Skeletal muscle satellite cell (primary cell): Measurements from ENCODE around the gene ARRDC1.

Source experiments
- H3K27me3 ChIP-seq: 2 replicates; pipeline ENCODE4 v1.7.0; 2013; ENCODE audit warnings: low read length; ENCODE audit not compliant: control insufficient read depth, insufficient read depth
- H3K36me3 ChIP-seq: 2 replicates; pipeline ENCODE4 v1.7.0; 2013; ENCODE audit warnings: mild to moderate bottlenecking, control low read depth, low read length; ENCODE audit not compliant: insufficient read depth
- H3K4me1 ChIP-seq: 2 replicates; pipeline ENCODE4 v1.7.0; 2013; ENCODE audit warnings: low read length; ENCODE audit not compliant: control insufficient read depth, insufficient read depth
- H3K4me2 ChIP-seq: 2 replicates; pipeline ENCODE4 v1.7.0; 2013; ENCODE audit warnings: mild to moderate bottlenecking, low read length
- H3K4me3 ChIP-seq: 2 replicates; pipeline ENCODE4 v1.7.0; 2013; ENCODE audit warnings: low read length
- H3K9ac ChIP-seq: 2 replicates; pipeline ENCODE4 v1.7.0; 2013; ENCODE audit warnings: mild to moderate bottlenecking, low read depth, low read length, moderate library complexity
- H3K9me3 ChIP-seq: replicated peaks from 2 replicates; pipeline ENCODE4 v1.7.0; 2013; ENCODE audit warnings: mild to moderate bottlenecking, control low read depth, low read length

The ARRDC1 gene

DNA sequence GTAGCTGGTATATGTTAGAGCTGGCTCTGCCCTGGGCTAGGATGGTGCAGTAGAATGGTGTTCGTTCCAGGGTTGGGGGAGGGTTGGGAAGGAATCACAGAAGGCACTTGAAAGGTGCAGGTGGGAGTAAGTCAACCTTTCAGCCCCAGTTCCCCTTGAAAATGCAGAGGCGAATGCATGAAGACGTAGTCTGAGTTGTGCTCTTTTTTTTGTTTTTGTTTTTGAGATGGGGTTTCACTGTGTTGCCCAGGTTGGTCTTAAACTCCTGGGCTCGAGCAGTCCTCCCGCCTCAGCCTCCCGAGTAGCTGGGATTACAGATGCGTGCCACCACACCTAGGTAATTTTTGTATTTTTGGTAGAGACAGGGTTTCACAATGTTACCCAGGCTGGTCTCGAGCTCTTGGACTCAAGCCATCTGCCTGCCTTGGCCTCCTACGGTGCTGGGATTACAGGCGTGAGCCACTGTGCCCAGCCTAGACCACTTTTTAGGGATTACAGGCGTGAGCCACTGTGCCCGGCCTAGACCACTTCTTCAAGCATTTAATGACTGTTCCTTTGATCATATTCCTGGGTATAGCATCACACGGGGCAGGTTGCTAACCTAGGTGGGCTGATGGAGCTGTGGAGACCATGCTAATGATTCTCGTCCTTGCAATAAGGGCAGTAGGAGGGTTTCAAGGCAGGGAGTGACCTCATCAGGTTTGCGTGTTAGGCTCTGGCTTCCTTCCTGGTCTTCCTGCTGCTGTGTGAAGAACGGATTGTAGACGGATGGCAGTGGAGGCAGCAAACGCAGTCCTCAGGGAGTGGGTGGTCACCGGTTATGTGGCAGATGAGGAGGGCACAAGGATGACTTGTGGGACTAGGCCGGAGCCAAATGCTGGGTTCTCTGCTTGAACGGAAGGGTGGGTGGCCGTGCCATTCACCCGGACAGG, 27.0 kb downstream of the ARRDC1 start:
- peaks cover 35% of the 10 kb centered on the region for H3K4me1 ChIP-seq
- H3K4me2 ChIP-seq = peak overlapping the region; percentile 39
- no peaks in the 10 kb centered on the region for H3K36me3 ChIP-seq
- no peak overlapping the region for H3K4me3 ChIP-seq
- H3K27me3 ChIP-seq = no peaks in the 10 kb centered on the region
- no peaks in the 10 kb centered on the region for H3K9me3 ChIP-seq
- no peak overlapping the region for H3K9ac ChIP-seq

- no peak overlapping the region for H3K9ac ChIP-seq
- no peaks in the 10 kb centered on the region for H3K27me3 ChIP-seq
- no peak overlapping the region for H3K4me2 ChIP-seq
- no peaks in the 10 kb centered on the region for H3K9me3 ChIP-seq
- no peak overlapping the region for H3K4me3 ChIP-seq
- H3K36me3 ChIP-seq = no peaks in the 10 kb centered on the region
- peaks cover 23% of the 10 kb centered on the region for H3K4me1 ChIP-seq
Measured at GRCh38 chr9:137634016-137634415, 28.5 kb downstream of the ARRDC1 start.

DNA sequence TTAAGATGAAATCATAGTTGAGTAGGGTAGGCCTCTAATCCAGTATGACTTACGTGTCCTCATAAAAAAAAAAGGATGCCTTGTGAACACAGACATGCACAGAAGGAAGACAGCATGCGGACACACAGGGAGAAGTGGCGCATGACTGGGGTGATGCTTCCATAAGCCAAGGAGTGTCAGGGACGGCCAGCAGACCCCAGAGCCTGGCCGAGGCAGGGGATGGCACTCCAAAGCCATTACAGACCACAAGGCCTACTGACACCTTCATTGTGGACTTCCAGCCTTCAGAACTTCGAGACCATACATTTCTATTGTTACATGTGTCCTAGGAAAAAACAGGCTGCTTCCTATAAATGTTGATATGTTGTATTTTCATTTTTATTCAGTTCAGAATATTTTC, 33.2 kb downstream of the ARRDC1 start:
- Histone ChIP-seq H3K4me1 (no peaks in the 10 kb centered on the region), H3K9ac (no peak overlapping the region), H3K36me3 (peaks cover 10% of the 10 kb centered on the region), H3K4me2 (no peak overlapping the region), H3K4me3 (no peak overlapping the region), H3K9me3 (no peaks in the 10 kb centered on the region), H3K27me3 (no peaks in the 10 kb centered on the region)

DNA sequence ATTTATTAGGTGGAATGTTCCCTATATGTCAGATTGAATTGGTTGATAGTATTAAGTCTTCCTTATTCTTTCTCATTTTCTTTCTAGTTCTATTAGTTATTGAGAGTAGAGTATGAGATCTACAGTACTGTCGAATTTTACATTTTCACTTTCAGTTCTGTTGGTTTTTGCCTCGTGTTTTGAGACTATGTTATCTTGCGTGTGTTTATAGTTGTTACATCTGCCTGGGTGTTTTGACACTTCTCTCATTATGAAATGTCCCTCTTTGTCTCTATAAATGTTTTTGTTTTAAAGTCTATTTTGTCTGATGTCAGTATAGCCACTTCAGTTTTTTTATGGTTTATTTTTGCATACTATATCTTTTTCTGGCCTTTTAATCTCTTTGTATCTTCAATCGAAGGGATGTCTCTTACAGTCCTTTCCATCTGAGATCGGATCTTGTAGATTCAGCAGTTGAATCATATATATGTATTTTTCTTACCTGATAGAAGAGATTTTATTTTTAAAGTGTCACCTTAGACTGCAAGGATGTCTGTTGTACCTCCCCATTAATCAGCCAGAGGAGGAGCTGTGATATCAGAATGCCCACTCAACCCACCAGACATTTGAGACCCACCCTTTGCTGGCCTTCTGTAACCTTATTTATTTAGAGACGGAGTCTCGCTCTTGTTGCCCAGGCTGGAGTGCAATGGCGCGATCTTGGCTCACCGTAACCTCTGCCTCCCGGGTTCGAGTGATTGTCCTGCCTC, 34.0 kb downstream of the ARRDC1 start:
- H3K4me3 ChIP-seq = no peak overlapping the region
- H3K9ac ChIP-seq = no peak overlapping the region

DNA sequence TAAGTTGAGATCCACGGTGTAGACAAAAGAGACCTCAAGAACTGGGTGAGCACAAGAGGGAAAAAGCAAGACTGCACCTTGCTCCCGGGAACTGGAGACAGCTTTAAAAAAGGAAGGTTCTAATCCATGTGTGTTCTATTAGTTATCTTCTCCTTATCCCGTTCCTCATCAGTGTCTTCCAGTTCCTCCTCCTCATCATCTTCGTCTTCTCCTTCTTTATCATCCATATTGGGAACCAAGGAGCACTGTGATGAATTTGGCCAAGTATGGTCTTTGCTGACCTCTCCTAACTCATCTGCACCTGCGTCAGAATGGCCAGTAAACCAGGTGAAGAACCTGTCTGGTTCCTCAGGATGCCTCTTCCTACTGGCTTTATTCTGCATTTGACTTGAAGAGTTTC, 35.4 kb downstream of the ARRDC1 start:
- no peaks in the 10 kb centered on the region for H3K9me3 ChIP-seq
- no peak overlapping the region for H3K9ac ChIP-seq
- H3K36me3 ChIP-seq = peaks cover 10% of the 10 kb centered on the region
- no peak overlapping the region for H3K4me2 ChIP-seq
- H3K4me3 ChIP-seq = no peak overlapping the region
- no peaks in the 10 kb centered on the region for H3K4me1 ChIP-seq
- no peaks in the 10 kb centered on the region for H3K27me3 ChIP-seq

More for the DNA sequence above, 34.0 kb downstream of the ARRDC1 start:
- no peak overlapping the region for H3K4me2 ChIP-seq
- H3K36me3 ChIP-seq = peaks cover 10% of the 10 kb centered on the region
- H3K27me3 ChIP-seq = no peaks in the 10 kb centered on the region
- H3K4me1 ChIP-seq = no peaks in the 10 kb centered on the region
- no peaks in the 10 kb centered on the region for H3K9me3 ChIP-seq

- Histone ChIP-seq H3K27me3 (no peaks in the 10 kb centered on the region), H3K4me1 (no peaks in the 10 kb centered on the region), H3K4me3 (no peak overlapping the region), H3K36me3 (peaks cover 14% of the 10 kb centered on the region), H3K9ac (no peak overlapping the region), H3K9me3 (no peaks in the 10 kb centered on the region), H3K4me2 (no peak overlapping the region)
Measured at GRCh38 chr9:137642118-137642601, 36.7 kb downstream of the ARRDC1 start.

DNA sequence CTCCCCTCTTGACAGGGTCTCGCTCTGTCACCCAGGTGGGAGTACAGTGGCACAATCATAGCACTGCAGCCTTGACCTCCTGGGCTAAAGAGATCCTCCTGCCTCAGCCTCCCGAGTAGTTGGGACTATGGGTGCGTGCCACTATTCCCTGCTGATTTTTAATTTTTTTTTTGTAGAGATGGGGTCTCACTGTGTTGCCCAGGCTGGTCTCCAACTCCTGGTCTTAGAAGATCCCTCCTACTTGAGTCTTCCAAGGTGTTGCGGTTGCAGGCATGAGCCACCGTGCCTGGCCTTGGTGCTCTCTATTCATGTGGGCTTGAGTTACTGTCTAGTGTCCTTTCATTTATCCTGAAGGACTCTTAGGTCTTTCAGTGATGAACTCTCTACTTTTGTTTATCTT, 37.4 kb downstream of the ARRDC1 start:
- H3K4me3 ChIP-seq = no peak overlapping the region
- H3K4me1 ChIP-seq = no peaks in the 10 kb centered on the region
- H3K36me3 ChIP-seq = peaks cover 16% of the 10 kb centered on the region
- H3K9me3 ChIP-seq = no peaks in the 10 kb centered on the region
- H3K4me2 ChIP-seq = no peak overlapping the region
- H3K27me3 ChIP-seq = no peaks in the 10 kb centered on the region
- no peak overlapping the region for H3K9ac ChIP-seq

DNA sequence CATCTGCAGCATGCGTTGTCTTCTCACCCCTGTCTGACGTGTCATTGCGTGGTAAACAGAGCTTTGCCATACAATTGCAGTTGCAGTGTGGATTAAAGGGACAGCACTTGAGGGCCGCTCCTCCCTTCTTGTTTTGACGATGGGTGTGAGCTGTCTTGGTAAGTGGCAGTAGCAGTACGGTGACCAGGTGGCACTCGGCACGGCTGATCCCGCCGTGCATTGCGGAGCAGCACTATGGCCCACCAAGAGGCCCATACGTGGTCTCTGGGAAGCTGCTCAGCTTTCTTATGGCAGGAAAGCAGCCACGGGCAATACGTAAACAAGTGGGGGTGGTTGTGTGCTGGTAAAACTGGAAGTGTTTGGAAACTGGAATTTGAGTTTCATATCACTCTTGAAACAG, 38.4 kb downstream of the ARRDC1 start:
- Histone ChIP-seq H3K36me3 (peaks cover 16% of the 10 kb centered on the region), H3K4me1 (peaks cover 4% of the 10 kb centered on the region), H3K9ac (no peak overlapping the region), H3K4me3 (no peak overlapping the region), H3K27me3 (no peaks in the 10 kb centered on the region), H3K4me2 (no peak overlapping the region), H3K9me3 (no peaks in the 10 kb centered on the region)

DNA sequence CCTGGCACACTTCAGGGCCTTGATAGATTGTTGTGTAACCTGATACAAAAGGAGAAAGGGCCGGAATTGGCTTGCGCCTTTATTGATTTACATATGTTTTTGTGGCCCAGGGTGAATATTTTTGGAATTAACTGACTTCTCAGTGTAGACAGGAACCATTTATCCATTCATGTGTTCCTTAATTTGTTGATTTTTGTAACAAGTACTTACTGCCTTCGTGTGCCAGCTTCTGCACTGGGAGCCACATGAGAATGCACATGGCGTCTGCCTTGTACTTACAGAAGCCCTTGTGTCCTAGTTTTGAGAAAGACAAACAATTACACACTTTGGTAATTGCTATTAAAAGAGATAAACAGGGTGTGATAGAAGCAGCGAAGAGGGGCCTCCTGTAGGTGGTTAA, 39.7 kb downstream of the ARRDC1 start:
- Histone ChIP-seq H3K36me3 (peaks cover 16% of the 10 kb centered on the region), H3K27me3 (no peaks in the 10 kb centered on the region), H3K4me2 (no peak overlapping the region), H3K4me3 (no peak overlapping the region), H3K4me1 (peaks cover 4% of the 10 kb centered on the region), H3K9me3 (no peaks in the 10 kb centered on the region), H3K9ac (no peak overlapping the region)

DNA sequence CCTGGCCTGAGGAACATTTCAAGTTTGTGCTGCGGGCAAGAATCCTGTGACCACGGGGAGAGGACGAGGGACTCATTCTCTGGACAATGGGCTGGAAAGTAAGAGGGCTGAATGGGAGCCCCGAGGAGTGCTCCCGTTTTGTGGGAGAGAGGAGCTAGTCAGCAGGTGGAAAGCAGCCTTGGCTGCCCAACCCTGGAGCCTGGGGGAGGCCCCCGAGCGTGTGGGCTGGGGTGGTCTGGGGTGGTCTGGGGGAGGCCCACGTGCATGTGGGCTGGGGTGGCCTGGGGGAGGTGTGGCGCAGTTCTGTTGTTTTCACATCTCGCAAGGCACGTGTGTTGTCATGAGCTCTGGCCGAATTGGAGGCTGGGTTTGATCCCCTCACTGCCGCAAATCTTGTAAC, 40.9 kb downstream of the ARRDC1 start:
- peaks cover 11% of the 10 kb centered on the region for H3K36me3 ChIP-seq
- peaks cover 4% of the 10 kb centered on the region for H3K4me1 ChIP-seq
- H3K27me3 ChIP-seq = no peaks in the 10 kb centered on the region
- no peak overlapping the region for H3K9ac ChIP-seq
- no peak overlapping the region for H3K4me2 ChIP-seq
- H3K4me3 ChIP-seq = no peak overlapping the region
- no peaks in the 10 kb centered on the region for H3K9me3 ChIP-seq

GRCh38 chr9:137647096-137647714, 41.7 kb downstream of the ARRDC1 start:
- Histone ChIP-seq H3K4me1 (peaks cover 4% of the 10 kb centered on the region), H3K4me3 (no peak overlapping the region), H3K9me3 (no peaks in the 10 kb centered on the region), H3K36me3 (peaks cover 8% of the 10 kb centered on the region), H3K4me2 (no peak overlapping the region), H3K27me3 (no peaks in the 10 kb centered on the region), H3K9ac (no peak overlapping the region)
